DOHH2 (cell line): Measurements from ENCODE around the gene TP53BP2.

ENCODE experiments used
- EZH2phosphoT487 ChIP-seq: fragments of 200-600 bp; sonication (generic); IDR thresholded peaks from 2 replicates; pipeline ENCODE4 v1.6.1; 2017; ENCODE audit warnings: borderline replicate concordance, mild to moderate bottlenecking, antibody characterized with exemption, low read length, moderate library complexity, mixed read lengths
- TF ChIP-seq, protein P1 (sequence below): fragments of 200-600 bp; sonication (generic); IDR thresholded peaks from one replicate; pipeline ENCODE4 v1.5.1; 2014; ENCODE audit warnings: antibody characterized with exemption, mild to moderate bottlenecking, low read depth, low read length; ENCODE audit not compliant: poor library complexity, severe bottlenecking

DNA sequence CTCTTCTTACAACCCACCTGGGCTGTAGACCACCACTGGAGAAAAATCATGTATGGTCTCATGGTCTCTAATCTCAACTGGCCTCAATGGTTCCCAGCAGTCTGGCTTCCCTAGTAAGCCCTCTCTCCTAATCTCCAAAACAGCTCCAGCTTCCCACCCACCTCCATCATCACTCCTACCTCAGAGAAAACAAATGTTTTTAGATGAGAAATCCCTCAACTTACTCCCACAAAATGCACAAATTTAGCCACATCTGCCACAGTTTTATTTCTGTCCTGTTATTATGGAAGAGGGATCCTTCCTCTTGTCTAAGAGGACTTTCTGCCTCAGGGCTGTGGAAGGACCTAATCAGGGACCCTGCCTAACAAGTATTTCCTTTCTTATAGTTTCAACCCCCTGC is 32.1 kb downstream of the TP53BP2 start:
- TF ChIP-seq, protein P1, sequence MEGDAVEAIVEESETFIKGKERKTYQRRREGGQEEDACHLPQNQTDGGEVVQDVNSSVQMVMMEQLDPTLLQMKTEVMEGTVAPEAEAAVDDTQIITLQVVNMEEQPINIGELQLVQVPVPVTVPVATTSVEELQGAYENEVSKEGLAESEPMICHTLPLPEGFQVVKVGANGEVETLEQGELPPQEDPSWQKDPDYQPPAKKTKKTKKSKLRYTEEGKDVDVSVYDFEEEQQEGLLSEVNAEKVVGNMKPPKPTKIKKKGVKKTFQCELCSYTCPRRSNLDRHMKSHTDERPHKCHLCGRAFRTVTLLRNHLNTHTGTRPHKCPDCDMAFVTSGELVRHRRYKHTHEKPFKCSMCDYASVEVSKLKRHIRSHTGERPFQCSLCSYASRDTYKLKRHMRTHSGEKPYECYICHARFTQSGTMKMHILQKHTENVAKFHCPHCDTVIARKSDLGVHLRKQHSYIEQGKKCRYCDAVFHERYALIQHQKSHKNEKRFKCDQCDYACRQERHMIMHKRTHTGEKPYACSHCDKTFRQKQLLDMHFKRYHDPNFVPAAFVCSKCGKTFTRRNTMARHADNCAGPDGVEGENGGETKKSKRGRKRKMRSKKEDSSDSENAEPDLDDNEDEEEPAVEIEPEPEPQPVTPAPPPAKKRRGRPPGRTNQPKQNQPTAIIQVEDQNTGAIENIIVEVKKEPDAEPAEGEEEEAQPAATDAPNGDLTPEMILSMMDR = no peak
- TF ChIP-seq EZH2phosphoT487 = no peak
